ENCODE results near the gene ANKRD28. TPM values are rescaled to one million over a fixed set of nuclear protein-coding genes. Genes with fewer than 3 reads are reported as not detected.

ANKRD28 gene
- total RNA-seq, 1 donor from 2014 or later: 63.7 TPM

DNA sequence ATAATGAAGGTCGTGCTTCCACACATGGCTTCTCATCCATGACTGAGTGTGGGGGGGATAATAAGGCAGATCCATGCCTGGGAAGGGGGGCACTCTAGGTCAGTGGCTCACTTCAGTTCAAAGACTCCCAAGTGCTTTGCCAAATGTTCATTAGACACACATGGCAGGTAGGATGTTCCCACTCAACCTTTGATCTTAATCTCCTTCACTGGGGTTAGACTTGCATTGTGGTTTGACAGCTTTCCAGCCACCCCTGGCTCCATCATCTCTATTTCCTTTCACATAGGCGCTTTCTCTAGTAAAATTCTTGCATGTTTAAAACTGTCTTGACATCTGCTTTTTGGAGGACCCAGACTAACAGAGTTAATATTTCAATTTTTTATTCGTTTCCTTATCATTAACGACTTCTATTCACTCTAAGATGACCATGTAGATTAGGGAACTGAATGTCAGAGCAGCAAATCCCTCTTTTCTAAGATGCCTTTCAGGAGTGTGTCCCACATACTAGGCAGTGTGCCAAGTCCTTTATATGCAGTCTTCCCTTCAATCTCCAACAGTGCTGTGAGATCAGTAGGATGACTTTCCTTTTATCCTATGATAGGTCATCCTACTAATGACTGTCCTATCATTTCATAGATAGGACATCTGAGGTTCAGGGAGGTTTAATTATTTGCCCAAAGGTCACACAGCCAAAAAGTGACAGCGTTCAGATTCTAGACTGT is 138.4 kb downstream of the ANKRD28 start:
- Mint-ChIP-seq H3K27me3 (no peaks in the 10 kb centered on the region), H3K27ac (no peak overlapping the region), H3K36me3 (ENCODE audit: insufficient read depth) (peaks cover 10% of the 10 kb centered on the region), H3K4me1 (ENCODE audit: low read depth) (no peaks in the 10 kb centered on the region), H3K9me3 (ENCODE audit: low read depth) (peaks cover 31% of the 10 kb centered on the region), H3K4me3 (ENCODE audit: low read depth) (no peak overlapping the region)
- DNase-seq (ENCODE audit: low spot score, unreplicated experiment): no peak
- TF ChIP-seq, protein P1, sequence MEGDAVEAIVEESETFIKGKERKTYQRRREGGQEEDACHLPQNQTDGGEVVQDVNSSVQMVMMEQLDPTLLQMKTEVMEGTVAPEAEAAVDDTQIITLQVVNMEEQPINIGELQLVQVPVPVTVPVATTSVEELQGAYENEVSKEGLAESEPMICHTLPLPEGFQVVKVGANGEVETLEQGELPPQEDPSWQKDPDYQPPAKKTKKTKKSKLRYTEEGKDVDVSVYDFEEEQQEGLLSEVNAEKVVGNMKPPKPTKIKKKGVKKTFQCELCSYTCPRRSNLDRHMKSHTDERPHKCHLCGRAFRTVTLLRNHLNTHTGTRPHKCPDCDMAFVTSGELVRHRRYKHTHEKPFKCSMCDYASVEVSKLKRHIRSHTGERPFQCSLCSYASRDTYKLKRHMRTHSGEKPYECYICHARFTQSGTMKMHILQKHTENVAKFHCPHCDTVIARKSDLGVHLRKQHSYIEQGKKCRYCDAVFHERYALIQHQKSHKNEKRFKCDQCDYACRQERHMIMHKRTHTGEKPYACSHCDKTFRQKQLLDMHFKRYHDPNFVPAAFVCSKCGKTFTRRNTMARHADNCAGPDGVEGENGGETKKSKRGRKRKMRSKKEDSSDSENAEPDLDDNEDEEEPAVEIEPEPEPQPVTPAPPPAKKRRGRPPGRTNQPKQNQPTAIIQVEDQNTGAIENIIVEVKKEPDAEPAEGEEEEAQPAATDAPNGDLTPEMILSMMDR (IDR thresholded peaks at IDR 0.05; ENCODE audit: unreplicated experiment): no peak

GRCh38 chr3:15657016-15657415 is 140.8 kb downstream of the ANKRD28 start:
- DNase-seq (ENCODE audit: low spot score, unreplicated experiment): no peak
- Mint-ChIP-seq H3K27ac (no peak overlapping the region), H3K4me1 (ENCODE audit: low read depth) (no peaks in the 10 kb centered on the region), H3K9me3 (ENCODE audit: low read depth) (peaks cover 18% of the 10 kb centered on the region), H3K27me3 (no peaks in the 10 kb centered on the region), H3K4me3 (ENCODE audit: low read depth) (no peak overlapping the region), H3K36me3 (ENCODE audit: insufficient read depth) (peaks cover 7% of the 10 kb centered on the region)
- TF ChIP-seq, protein P1 (IDR thresholded peaks at IDR 0.05; ENCODE audit: unreplicated experiment): no peak

DNA sequence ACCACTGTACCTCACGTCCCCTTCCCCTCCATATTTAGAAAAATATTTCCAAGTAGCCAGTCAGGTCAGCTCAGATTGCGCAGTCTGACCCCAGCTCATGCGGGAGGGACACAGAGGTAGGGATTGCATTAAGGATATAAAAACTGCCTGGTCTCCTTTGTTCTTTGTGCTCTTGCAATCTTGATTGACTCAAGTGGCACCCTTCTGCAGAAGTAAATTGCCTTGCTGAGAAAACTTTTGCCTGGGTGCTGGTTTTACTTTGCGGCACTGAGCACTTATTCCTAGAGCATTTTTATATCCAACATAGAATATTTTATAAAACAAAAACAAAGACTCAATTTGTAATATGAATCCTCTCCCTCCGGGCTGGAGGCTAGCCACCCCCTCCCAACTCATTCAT is 141.4 kb downstream of the ANKRD28 start:
- Mint-ChIP-seq H3K4me1 (ENCODE audit: low read depth) (no peaks in the 10 kb centered on the region), H3K27me3 (no peaks in the 10 kb centered on the region), H3K4me3 (ENCODE audit: low read depth) (no peak overlapping the region), H3K27ac (no peak overlapping the region), H3K9me3 (ENCODE audit: low read depth) (peaks cover 12% of the 10 kb centered on the region), H3K36me3 (ENCODE audit: insufficient read depth) (peaks cover 7% of the 10 kb centered on the region)
- TF ChIP-seq, protein P1 (IDR thresholded peaks at IDR 0.05; ENCODE audit: unreplicated experiment): no peak
- DNase-seq (ENCODE audit: low spot score, unreplicated experiment): no peak

GRCh38 chr3:15654891-15655290 is 142.9 kb downstream of the ANKRD28 start:
- TF ChIP-seq, protein P1 (IDR thresholded peaks at IDR 0.05; ENCODE audit: unreplicated experiment): no peak
- Mint-ChIP-seq H3K9me3 (ENCODE audit: low read depth) (peaks cover 11% of the 10 kb centered on the region), H3K36me3 (ENCODE audit: insufficient read depth) (peaks cover 7% of the 10 kb centered on the region), H3K4me1 (ENCODE audit: low read depth) (no peaks in the 10 kb centered on the region), H3K4me3 (ENCODE audit: low read depth) (no peak overlapping the region), H3K27me3 (no peaks in the 10 kb centered on the region), H3K27ac (no peak overlapping the region)
- DNase-seq (ENCODE audit: low spot score, unreplicated experiment): no peak

GRCh38 chr3:15654127-15654526 is 143.7 kb downstream of the ANKRD28 start:
- Mint-ChIP-seq H3K4me3 (ENCODE audit: low read depth) (no peak overlapping the region), H3K36me3 (ENCODE audit: insufficient read depth) (peaks cover 7% of the 10 kb centered on the region), H3K27me3 (no peaks in the 10 kb centered on the region), H3K9me3 (ENCODE audit: low read depth) (peaks cover 11% of the 10 kb centered on the region), H3K27ac (no peak overlapping the region), H3K4me1 (ENCODE audit: low read depth) (no peaks in the 10 kb centered on the region)
- no peak for DNase-seq (ENCODE audit: low spot score, unreplicated experiment)
- TF ChIP-seq, protein P1 (IDR thresholded peaks at IDR 0.05; ENCODE audit: unreplicated experiment): no peak
